IPS-15b (cell line): Measurements from ENCODE around the gene PARP6.
A peak's percentile ranks its signal among the peaks of the same experiment; 100 is the strongest.

Experiments
- H3K27me3 ChIP-seq: one replicate; pipeline ENCODE4 v1.6.1; 2013; ENCODE audit warnings: low read length; ENCODE audit not compliant: control insufficient read depth, insufficient read depth
- H3K36me3 ChIP-seq: one replicate; pipeline ENCODE4 v1.6.1; 2013; ENCODE audit warnings: low read length; ENCODE audit not compliant: control insufficient read depth, insufficient read depth
- H3K4me1 ChIP-seq: one replicate; pipeline ENCODE4 v1.6.1; 2013; ENCODE audit warnings: mild to moderate bottlenecking, low read length; ENCODE audit not compliant: control insufficient read depth, insufficient read depth
- H3K4me3 ChIP-seq: one replicate; pipeline ENCODE4 v1.5.1; 2013; ENCODE audit warnings: low read depth, low read length
- H3K9ac ChIP-seq: one replicate; pipeline ENCODE4 v1.6.1; 2013; ENCODE audit warnings: low read depth, mild to moderate bottlenecking, low read length
- H3K9me3 ChIP-seq: one replicate; pipeline ENCODE4 v1.6.1; 2013; ENCODE audit warnings: mild to moderate bottlenecking, low read length; ENCODE audit not compliant: control insufficient read depth, insufficient read depth

The PARP6 gene

GRCh38 chr15:72227720-72228119, 44.6 kb downstream of the PARP6 start:
- peak overlapping the region; percentile 98 for H3K4me3 ChIP-seq
- H3K9ac ChIP-seq = no peak overlapping the region
- no peaks in the 10 kb centered on the region for H3K9me3 ChIP-seq
- no peaks in the 10 kb centered on the region for H3K27me3 ChIP-seq
- peaks cover 18% of the 10 kb centered on the region for H3K4me1 ChIP-seq
- peaks cover 5% of the 10 kb centered on the region for H3K36me3 ChIP-seq

GRCh38 chr15:72227192-72227586, 45.2 kb downstream of the PARP6 start:
- Histone ChIP-seq H3K9me3 (no peaks in the 10 kb centered on the region), H3K4me3 (no peak overlapping the region), H3K9ac (no peak overlapping the region), H3K36me3 (peaks cover 5% of the 10 kb centered on the region), H3K27me3 (no peaks in the 10 kb centered on the region), H3K4me1 (peaks cover 16% of the 10 kb centered on the region)

GRCh38 chr15:72223278-72223677, 49.1 kb downstream of the PARP6 start:
- Histone ChIP-seq H3K4me3 (no peak overlapping the region), H3K9me3 (no peaks in the 10 kb centered on the region), H3K9ac (no peak overlapping the region), H3K27me3 (no peaks in the 10 kb centered on the region), H3K36me3 (peaks cover 14% of the 10 kb centered on the region), H3K4me1 (peaks cover 16% of the 10 kb centered on the region)

- Histone ChIP-seq H3K9me3 (no peaks in the 10 kb centered on the region), H3K27me3 (no peaks in the 10 kb centered on the region), H3K36me3 (peaks cover 19% of the 10 kb centered on the region), H3K4me1 (peaks cover 11% of the 10 kb centered on the region), H3K9ac (no peak overlapping the region), H3K4me3 (no peak overlapping the region)
Measured at GRCh38 chr15:72222393-72222792, 50.0 kb downstream of the PARP6 start.

- Histone ChIP-seq H3K27me3 (no peaks in the 10 kb centered on the region), H3K9ac (no peak overlapping the region), H3K4me1 (peaks cover 9% of the 10 kb centered on the region), H3K4me3 (no peak overlapping the region), H3K9me3 (no peaks in the 10 kb centered on the region), H3K36me3 (peaks cover 36% of the 10 kb centered on the region)
Measured at GRCh38 chr15:72220687-72221086, 51.7 kb downstream of the PARP6 start.

GRCh38 chr15:72217216-72217615, 55.1 kb downstream of the PARP6 start:
- Histone ChIP-seq H3K36me3 (peaks cover 41% of the 10 kb centered on the region), H3K9ac (no peak overlapping the region), H3K4me3 (no peak overlapping the region), H3K9me3 (no peaks in the 10 kb centered on the region), H3K4me1 (peaks cover 9% of the 10 kb centered on the region), H3K27me3 (no peaks in the 10 kb centered on the region)

- Histone ChIP-seq H3K4me1 (peaks cover 3% of the 10 kb centered on the region), H3K4me3 (no peak overlapping the region), H3K9me3 (no peaks in the 10 kb centered on the region), H3K9ac (no peak overlapping the region), H3K27me3 (no peaks in the 10 kb centered on the region), H3K36me3 (peaks cover 53% of the 10 kb centered on the region)
Measured at GRCh38 chr15:72216079-72216478, 56.3 kb downstream of the PARP6 start.

GRCh38 chr15:72207558-72208085, 64.7 kb downstream of the PARP6 start:
- H3K9me3 ChIP-seq = no peaks in the 10 kb centered on the region
- no peak overlapping the region for H3K4me3 ChIP-seq
- no peak overlapping the region for H3K9ac ChIP-seq
- peaks cover 93% of the 10 kb centered on the region for H3K36me3 ChIP-seq
- no peaks in the 10 kb centered on the region for H3K27me3 ChIP-seq
- no peaks in the 10 kb centered on the region for H3K4me1 ChIP-seq

- Histone ChIP-seq H3K9me3 (no peaks in the 10 kb centered on the region), H3K36me3 (peaks cover 93% of the 10 kb centered on the region), H3K4me1 (no peaks in the 10 kb centered on the region), H3K27me3 (no peaks in the 10 kb centered on the region), H3K4me3 (no peak overlapping the region), H3K9ac (no peak overlapping the region)
Measured at GRCh38 chr15:72206677-72207000, 65.7 kb downstream of the PARP6 start.

GRCh38 chr15:72205896-72206676, 66.3 kb downstream of the PARP6 start:
- no peak overlapping the region for H3K9ac ChIP-seq
- H3K9me3 ChIP-seq = no peaks in the 10 kb centered on the region

GRCh38 chr15:72205273-72205672, 67.1 kb downstream of the PARP6 start:
- H3K4me3 ChIP-seq = no peak overlapping the region
- H3K36me3 ChIP-seq = peaks cover 94% of the 10 kb centered on the region
- no peaks in the 10 kb centered on the region for H3K9me3 ChIP-seq
- H3K27me3 ChIP-seq = no peaks in the 10 kb centered on the region
- no peak overlapping the region for H3K9ac ChIP-seq
- H3K4me1 ChIP-seq = no peaks in the 10 kb centered on the region

More at GRCh38 chr15:72205896-72206676, 66.3 kb downstream of the PARP6 start:
- no peaks in the 10 kb centered on the region for H3K4me1 ChIP-seq
- H3K36me3 ChIP-seq = peaks cover 93% of the 10 kb centered on the region
- no peaks in the 10 kb centered on the region for H3K27me3 ChIP-seq
- H3K4me3 ChIP-seq = no peak overlapping the region

GRCh38 chr15:72203507-72203837, 68.9 kb downstream of the PARP6 start:
- H3K4me1 ChIP-seq = no peaks in the 10 kb centered on the region
- peaks cover 94% of the 10 kb centered on the region for H3K36me3 ChIP-seq

More at GRCh38 chr15:72203507-72203837, 68.9 kb downstream of the PARP6 start:
- H3K9ac ChIP-seq = no peak overlapping the region
- H3K9me3 ChIP-seq = no peaks in the 10 kb centered on the region
- H3K4me3 ChIP-seq = no peak overlapping the region
- H3K27me3 ChIP-seq = no peaks in the 10 kb centered on the region
